Sigmoid colon (tissue), 4 donors: Measurements from ENCODE around the gene AFTPH.

Experiments used
- EP300 ChIP-seq, 4 donors: sonication (generic); formaldehyde crosslinking; IDR thresholded peaks; one replicate each; pipeline ENCODE4 v1.6.1; 2017; ENCODE audit warnings: antibody characterized with exemption in 4 of 4
- POLR2A ChIP-seq, 2 donors: fragments of 450-650 bp; IDR thresholded peaks; one replicate each; pipeline ENCODE4 v1.6.1; 2016; ENCODE audit warnings: antibody characterized with exemption in 2 of 2, mild to moderate bottlenecking in 2 of 2, moderate library complexity in 2 of 2
- POLR2AphosphoS5 ChIP-seq, 4 donors: sonication (generic); formaldehyde crosslinking; IDR thresholded peaks; one replicate each; pipeline ENCODE4 v1.6.1; 2017; ENCODE audit warnings: antibody characterized with exemption in 4 of 4

- TF ChIP-seq EP300 (IDR thresholded peaks at IDR 0.05) (no peak), POLR2A (IDR thresholded peaks at IDR 0.05) (no peak), POLR2AphosphoS5 (IDR thresholded peaks at IDR 0.05) (no peak)
These were observed 7.9 kb downstream of the AFTPH start for GRCh38 chr2:64532030-64532429.
